K562 (cell line): ENCODE measurements around the gene CPLANE2. TPM values are rescaled to one million over a fixed set of nuclear protein-coding genes. Genes with fewer than 3 reads are reported as not detected.

Experiments used
- FOXJ2 ChIP-seq: fragments of 200-800 bp; sonication (Bioruptor generic); IDR thresholded peaks from 2 replicates; pipeline ENCODE4 v1.6.1; 2016; ENCODE audit warnings: missing genetic modification characterization, missing compliant biosample characterization
- MEF2D ChIP-seq: conservative IDR thresholded peaks from 2 replicates; pipeline ENCODE4 v1.6.1; 2016; ENCODE audit warnings: low read depth, missing genetic modification characterization, missing compliant biosample characterization
- NFIC ChIP-seq: fragments of 450-650 bp; IDR thresholded peaks from 2 replicates; pipeline ENCODE4 v1.6.1; 2017; ENCODE audit warnings: mild to moderate bottlenecking, inconsistent platforms
- polyA plus RNA-seq, 8 experiments: library from polyadenylated mRNA; depleted of rRNA in 4 of 8; stranded (reverse) in 5 of 8; unstranded in 3 of 8; fragments of >200 nt; fragmentation: Nextera tagmentation in 2 of 8; fragmentation: Illumina TruSeq in 1 of 8; extraction: Ambion mirVana in 2 of 8; extraction: Trizol in 1 of 8; gene quantifications; 2 replicates each; pipeline versions ENCODE4 v1.2.1 to v1.2.3, GENCODE V29; 2011 to 2014; ENCODE audit warnings: inconsistent platforms in 1 of 8, missing spikeins in 1 of 8
- total RNA-seq, 7 experiments: library from RNA; depleted of rRNA in 6 of 7; stranded (reverse); fragments of >200 nt in 6 of 7; fragmentation: Illumina TruSeq in 2 of 7; extraction: Trizol in 2 of 7; gene quantifications; 2 replicates each; pipeline versions ENCODE4 v1.2.1 to v1.2.3, GENCODE V29; 2011 to 2021; ENCODE audit warnings: low replicate concordance in 1 of 7
- TF ChIP-seq, protein P1 (sequence below): IDR thresholded peaks from 2 replicates; pipeline ENCODE4 v1.6.1; 2016; ENCODE audit warnings: missing genetic modification characterization, missing compliant biosample characterization
- TF ChIP-seq, protein P2 (sequence below), 2 experiments: IDR thresholded peaks in 1 of 2; conservative IDR thresholded peaks in 1 of 2; 2 replicates each; pipeline ENCODE4 v1.6.1; 2016; ENCODE audit warnings: low read depth in 2 of 2, mild to moderate bottlenecking in 1 of 2, missing compliant biosample characterization in 1 of 2, missing genetic modification characterization in 1 of 2, moderate library complexity in 1 of 2

The CPLANE2 gene
- total and polyA plus RNA-seq, 9 of the 15 experiments (the other 6 are each of a cell fraction or from before 2014, with no cell fraction given): 0.17 to 20.9 (median 8.1) TPM

DNA sequence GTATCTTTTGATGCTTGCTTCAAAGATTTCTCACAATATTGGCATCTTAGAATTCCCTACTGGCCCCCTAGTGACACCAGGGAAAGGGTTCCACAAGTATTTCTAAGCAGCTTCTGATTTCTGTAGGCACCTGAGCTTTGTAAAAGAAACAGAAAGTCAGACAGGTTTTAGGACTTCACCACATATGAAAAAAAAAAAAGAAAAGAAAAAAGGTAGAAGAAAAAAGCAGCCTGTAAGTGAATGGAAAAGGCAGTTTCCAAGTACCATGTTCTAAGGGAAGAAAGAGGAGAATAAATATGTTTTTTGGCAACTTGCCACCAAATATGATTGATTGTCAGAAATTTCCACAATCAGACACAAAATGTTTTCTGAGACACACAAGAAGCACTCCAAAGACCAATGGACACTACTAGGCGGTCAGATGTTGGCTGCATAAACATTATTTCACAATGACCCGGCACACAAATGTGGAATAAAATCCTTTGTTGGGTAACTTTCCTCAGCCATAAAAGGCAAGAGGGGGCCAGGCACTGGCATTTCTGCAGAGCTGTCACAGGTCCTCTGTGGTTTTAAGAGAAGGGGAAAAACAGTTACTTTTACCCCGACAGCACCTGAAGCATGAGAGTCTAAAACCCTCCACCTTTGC, 12.7 kb upstream of the CPLANE2 start (continued):
- 0 out of 2 replicates have a peak, but pooled peaks have one; percentile 23 for TF ChIP-seq MEF2D (tag)
- TF ChIP-seq, protein P1, sequence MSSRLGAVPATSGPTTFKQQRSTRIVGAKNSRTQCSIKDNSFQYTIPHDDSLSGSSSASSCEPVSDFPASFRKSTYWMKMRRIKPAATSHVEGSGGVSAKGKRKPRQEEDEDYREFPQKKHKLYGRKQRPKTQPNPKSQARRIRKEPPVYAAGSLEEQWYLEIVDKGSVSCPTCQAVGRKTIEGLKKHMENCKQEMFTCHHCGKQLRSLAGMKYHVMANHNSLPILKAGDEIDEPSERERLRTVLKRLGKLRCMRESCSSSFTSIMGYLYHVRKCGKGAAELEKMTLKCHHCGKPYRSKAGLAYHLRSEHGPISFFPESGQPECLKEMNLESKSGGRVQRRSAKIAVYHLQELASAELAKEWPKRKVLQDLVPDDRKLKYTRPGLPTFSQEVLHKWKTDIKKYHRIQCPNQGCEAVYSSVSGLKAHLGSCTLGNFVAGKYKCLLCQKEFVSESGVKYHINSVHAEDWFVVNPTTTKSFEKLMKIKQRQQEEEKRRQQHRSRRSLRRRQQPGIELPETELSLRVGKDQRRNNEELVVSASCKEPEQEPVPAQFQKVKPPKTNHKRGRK (tag): 0 out of 2 replicates have a peak, but pooled peaks have one; percentile 44
- TF ChIP-seq, protein P2, sequence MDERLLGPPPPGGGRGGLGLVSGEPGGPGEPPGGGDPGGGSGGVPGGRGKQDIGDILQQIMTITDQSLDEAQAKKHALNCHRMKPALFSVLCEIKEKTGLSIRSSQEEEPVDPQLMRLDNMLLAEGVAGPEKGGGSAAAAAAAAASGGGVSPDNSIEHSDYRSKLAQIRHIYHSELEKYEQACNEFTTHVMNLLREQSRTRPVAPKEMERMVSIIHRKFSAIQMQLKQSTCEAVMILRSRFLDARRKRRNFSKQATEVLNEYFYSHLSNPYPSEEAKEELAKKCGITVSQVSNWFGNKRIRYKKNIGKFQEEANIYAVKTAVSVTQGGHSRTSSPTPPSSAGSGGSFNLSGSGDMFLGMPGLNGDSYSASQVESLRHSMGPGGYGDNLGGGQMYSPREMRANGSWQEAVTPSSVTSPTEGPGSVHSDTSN (CRISPR knock-in tag; IDR thresholded peaks at IDR 0.05; ENCODE audit: low read depth): no peak
- TF ChIP-seq, protein P2 (tag; conservative IDR thresholded peaks at IDR 0.05; ENCODE audit: low read depth): peak; percentile 91
- TF ChIP-seq NFIC: peak; percentile 99
- peak; percentile 59; the same call in 1 of the 2 replicates for TF ChIP-seq FOXJ2
